GM21786 (cell line): ENCODE results near the gene LMO4.
A peak's percentile ranks its signal among the peaks of the same experiment; 100 is the strongest.

Experiments
- ATAC-seq: cut with Tn5 transposase; IDR thresholded peaks from one replicate; pipeline ENCODE4 v1.9.1; 2021; ENCODE audit not compliant: unreplicated experiment

LMO4 gene

GRCh38 chr1:87328272-87329050 is at the start of gene LMO4:
Gene LMO4, plus strand, starts transcription at chr1:87328880. Its CDS starts 3,136 bp downstream, at chr1:87332016.
- peak; percentile 83 for ATAC-seq

- no peak for ATAC-seq
These were observed 49.2 kb upstream of the LMO4 start for GRCh38 chr1:87279536-87279875.

- ATAC-seq = no peak
These were observed 48.6 kb upstream of the LMO4 start for GRCh38 chr1:87279966-87280535.

GRCh38 chr1:87284456-87285240 is 44.0 kb upstream of the LMO4 start:
- no peak for ATAC-seq

- ATAC-seq = no peak
These were observed 37.6 kb upstream of the LMO4 start for GRCh38 chr1:87291107-87291506.

- ATAC-seq = no peak
These were observed 35.8 kb upstream of the LMO4 start for GRCh38 chr1:87292684-87293493.

DNA sequence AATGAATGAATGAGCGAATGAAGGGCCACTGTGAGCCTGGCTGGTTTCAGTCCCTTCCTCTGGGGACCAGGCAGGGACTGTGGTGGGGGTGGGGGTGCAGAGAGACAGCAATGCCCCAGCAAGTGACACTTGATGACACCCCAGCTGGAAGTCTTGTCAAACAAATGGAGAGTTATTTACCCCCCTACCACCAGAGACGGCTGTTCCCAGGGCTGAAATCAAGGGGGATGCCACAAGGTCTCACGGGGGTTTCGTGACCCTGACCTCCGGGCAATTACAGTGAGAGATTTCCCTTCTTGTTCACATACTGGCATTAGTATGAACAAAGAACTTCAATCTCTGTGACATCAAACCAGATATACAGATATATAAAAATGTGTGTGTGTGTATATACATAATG is 34.0 kb upstream of the LMO4 start:
- ATAC-seq = no peak

GRCh38 chr1:87295445-87296110 is 33.1 kb upstream of the LMO4 start:
- no peak for ATAC-seq

- no peak for ATAC-seq
These were observed 32.5 kb upstream of the LMO4 start for GRCh38 chr1:87296206-87296605.

- ATAC-seq = no peak
These were observed 29.0 kb upstream of the LMO4 start for GRCh38 chr1:87299661-87300060.

- ATAC-seq = no peak
These were observed 28.1 kb upstream of the LMO4 start for GRCh38 chr1:87300628-87301027.

- no peak for ATAC-seq
These were observed 23.5 kb upstream of the LMO4 start for GRCh38 chr1:87305151-87305550.

GRCh38 chr1:87305762-87306161 is 22.9 kb upstream of the LMO4 start:
- no peak for ATAC-seq

GRCh38 chr1:87307306-87307705 is 21.4 kb upstream of the LMO4 start:
- no peak for ATAC-seq

GRCh38 chr1:87307931-87308330 is 20.7 kb upstream of the LMO4 start:
- ATAC-seq = no peak

GRCh38 chr1:87314091-87314490 is 14.6 kb upstream of the LMO4 start:
- ATAC-seq = no peak

- no peak for ATAC-seq
These were observed 10.5 kb upstream of the LMO4 start for GRCh38 chr1:87318056-87318650.

DNA sequence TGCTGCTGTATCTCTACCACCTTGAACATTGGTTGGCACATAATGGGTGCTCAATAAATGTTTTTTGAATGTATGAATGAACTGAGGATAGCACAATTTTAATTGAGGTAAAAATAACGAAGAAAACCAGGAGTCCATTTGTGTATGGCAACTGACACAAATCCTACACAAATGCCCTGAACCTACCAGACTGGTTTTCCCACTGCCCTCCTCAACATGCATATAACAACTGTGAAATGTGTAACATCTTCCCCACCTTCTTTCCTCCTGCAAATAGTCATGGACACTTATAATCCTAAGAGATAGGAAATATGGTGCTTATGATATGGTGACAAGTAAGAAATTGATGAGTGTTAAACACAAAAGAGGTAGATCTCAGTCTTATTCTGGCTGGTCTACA is 9.9 kb upstream of the LMO4 start:
- no peak for ATAC-seq

- no peak for ATAC-seq
These were observed 2.5 kb upstream of the LMO4 start for GRCh38 chr1:87325982-87326738.
